SH-SY5Y (cell line): ENCODE measurements around the gene ARVCF.

Source experiments
- GATA2 ChIP-seq: IDR thresholded peaks from 2 replicates; pipeline ENCODE4 v1.6.1; 2011; ENCODE audit warnings: mild to moderate bottlenecking, low read depth, low read length
- GATA3 ChIP-seq: IDR thresholded peaks from 2 replicates; pipeline ENCODE4 v1.6.1; 2011; ENCODE audit warnings: low read depth, mild to moderate bottlenecking, low read length, moderate library complexity

Gene ARVCF

DNA sequence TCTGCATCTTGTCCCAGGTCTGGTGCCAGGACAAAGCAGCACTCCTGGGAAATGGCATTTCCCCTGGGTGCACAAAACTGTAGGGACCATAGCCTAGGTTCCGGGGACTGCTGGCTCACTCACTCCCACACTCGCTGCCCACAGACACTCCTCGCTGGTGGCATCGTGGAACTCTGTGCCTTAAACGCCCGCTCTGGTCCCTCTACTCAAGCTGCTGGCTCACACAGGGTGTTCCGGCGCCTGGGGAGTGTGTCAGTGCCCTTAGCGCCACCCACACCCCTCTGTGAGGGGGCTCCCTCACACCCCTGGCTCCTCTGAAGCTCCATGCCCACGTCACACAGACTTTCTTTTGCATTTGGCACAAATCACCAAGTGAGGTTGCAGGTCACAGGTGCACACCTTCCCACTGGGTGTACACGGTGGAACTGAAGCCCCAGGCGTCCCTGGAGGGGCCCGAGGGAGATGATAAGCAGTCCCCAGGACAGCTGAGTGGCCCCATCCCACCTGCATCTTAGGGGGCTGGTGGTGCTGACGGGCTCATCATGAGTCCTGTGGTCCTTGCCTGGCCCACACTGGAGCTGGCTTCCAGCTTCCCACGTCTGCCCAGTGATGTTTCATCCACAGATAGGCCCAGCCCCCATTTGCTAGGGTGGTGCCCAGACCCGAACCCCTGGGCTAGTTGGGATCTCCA, 40.2 kb upstream of the ARVCF start:
- no peak for TF ChIP-seq GATA2
- TF ChIP-seq GATA3: no peak

DNA sequence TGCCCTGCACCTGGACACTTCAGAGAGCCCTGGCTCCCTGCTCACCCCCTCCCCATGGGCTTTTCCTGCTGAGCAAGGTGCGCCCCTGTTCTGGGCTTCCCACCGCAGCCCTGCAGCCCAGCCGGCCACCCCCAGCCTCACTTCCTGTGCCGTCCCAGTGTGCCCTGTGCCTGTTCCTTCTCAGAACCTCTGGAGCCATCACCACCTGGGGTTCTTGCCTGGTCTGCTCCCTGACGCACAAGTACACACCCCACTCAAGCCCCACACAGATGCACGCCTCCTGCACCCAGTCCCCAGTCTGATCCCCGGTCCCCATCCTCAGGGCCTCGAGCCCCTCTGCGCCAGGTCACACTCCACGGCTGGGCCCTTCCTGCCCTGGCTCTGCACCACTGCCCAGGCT, 39.5 kb upstream of the ARVCF start:
- TF ChIP-seq GATA3: no peak
- TF ChIP-seq GATA2: no peak

DNA sequence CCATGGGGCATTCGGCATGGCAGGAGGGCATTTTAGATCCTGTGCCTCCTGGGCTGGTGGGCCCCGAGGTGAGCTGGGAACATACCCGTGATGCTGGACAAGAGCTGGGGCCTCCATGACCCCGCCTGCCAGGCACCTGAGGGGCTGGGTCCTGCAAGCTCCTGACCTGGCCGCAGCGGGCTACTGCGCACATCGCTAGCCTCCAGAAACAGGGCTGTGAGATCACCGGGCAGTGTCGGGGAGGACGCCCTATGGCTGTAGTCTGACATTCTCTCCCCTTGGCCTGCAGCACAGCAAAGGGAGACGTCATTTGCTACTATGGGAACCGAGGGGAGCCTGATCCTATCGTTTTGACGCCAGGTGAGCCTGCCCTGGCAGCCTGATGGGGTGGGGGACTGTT, 39.0 kb upstream of the ARVCF start:
- TF ChIP-seq GATA3 (no peak), GATA2 (no peak)

DNA sequence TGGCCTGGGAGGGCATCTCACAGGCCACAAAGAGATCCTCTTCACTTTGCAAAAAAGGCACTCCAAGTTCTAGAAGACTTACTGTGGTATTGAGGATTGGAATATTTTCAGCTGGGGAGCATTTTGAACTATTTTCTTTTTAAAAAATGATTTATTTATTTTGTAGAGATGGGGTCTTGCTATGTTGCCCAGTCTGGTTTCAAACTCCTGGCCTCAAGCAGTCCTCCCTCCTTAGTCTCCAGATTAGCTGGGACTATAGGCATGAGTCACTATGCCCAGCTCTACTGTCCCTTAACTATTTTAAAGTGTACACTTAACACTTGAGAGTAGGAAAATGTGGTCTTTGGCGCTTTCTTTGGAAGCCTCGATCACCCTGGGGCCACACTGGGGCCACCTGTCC, 38.5 kb upstream of the ARVCF start:
- TF ChIP-seq GATA3 (no peak), GATA2 (no peak)

DNA sequence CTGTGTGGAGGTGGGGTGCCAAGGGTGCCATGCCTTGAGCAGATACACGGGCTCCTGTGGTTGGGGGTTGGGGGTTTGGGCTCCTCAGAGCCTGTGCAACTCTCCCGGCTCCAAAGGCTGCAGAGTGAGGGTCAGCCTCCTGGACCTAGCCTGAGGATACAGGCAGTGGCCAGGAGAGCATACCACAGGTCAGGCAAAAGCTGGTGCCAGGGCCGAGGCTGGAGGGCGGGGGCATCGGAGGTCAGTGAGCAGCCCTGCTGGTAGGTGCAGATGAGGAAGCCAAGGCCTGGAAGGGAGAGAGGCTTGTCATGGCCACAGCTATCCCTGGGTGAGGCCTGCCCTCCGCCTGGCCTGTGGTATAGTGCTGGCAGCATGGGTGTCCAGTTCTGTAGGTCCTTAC, 37.9 kb upstream of the ARVCF start:
- TF ChIP-seq GATA3: no peak
- TF ChIP-seq GATA2: no peak

DNA sequence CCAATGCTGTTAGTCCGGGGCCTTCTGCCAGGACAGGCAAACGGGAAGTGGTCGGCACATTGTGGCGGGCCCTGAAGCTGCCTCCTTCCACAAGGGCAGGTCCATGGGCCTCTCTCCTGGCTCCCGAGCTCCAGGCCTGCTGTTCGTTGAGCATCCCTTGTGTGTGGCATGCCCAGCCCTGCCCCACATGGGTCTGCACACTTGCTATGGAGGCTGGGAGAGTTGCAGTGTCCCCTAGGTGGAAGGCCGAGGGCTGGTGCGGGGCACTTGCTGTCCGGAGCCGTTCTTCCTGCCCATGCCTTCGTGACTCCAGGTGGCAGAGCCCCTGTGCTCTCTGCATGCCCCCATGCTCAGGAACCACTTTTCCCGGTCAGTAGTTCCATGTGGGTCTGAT, 37.4 kb upstream of the ARVCF start:
- TF ChIP-seq GATA3: no peak
- no peak for TF ChIP-seq GATA2

DNA sequence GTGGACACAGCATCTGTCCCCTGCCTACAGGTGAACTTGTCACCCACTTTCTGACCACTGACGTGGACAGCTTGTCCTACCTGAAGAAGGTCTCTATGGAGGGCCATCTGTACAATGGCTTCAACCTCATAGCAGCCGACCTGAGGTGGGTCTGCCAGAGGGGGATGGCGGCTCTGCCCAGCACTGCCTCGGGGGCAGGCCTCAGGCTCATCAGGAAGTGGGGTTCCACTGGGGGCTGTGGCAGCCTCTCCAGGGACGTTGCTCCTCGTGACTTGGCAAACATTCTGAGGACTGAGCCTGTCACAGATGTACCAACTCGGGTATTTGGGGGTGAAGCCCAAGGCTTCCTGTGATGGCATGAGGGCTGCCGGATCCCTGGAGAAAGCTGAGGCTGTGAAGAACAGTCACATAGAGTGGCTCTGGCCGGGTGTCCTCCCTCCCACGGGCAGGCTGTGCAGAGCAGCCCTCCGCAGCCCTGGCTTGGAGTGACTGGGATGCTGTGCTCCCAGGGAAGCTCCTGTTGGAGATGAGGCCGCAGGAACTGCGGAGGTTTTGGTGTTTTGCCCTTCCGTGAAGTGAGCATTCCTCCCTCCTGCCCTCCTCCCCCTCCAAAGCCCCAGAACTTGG, 36.9 kb upstream of the ARVCF start:
- no peak for TF ChIP-seq GATA3
- no peak for TF ChIP-seq GATA2

DNA sequence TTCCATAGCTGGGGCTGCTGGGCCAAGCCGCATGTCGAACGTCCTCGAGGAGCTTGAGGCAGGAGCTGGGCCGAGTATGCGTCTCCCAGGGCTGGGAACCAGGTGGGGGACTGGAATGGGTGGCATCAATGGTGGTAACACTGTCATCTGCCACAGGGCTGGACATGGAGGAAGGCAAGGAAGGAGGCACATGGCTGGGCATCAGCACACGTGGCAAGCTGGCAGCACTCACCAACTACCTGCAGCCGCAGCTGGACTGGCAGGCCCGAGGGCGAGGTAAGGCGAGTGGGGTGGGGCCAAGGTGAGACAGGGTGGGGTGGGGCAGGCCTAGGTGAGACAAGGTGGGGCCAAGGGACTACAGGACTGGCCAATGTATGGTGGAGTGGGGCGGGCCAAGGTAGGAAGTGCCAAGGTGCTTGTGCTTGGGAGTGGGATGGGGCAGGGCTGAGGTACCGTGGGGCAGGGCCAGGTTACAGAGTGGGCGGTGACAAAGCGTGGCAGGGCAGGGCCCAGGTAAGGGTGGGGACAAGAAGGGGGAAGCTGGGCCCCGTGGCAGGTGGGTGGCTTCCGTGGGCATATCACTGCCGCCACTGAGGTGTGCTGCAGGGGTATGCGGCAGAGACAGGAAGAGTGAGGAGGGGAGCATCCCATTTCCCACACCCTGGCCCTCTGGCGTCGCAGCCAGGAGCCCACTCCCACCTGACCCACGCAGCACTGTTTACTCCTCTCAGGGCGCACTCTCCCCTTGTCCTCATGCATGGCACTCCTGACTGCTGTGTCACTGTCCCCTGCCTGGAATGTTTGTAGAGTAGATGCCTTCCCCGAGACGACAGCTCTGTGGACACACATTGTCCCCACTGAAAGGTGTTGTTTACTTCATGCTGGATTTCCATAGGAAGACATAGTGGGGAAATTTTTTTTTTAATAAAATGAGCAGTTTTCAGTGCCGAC, 36.0 kb upstream of the ARVCF start:
- TF ChIP-seq GATA2 (no peak), GATA3 (no peak)

DNA sequence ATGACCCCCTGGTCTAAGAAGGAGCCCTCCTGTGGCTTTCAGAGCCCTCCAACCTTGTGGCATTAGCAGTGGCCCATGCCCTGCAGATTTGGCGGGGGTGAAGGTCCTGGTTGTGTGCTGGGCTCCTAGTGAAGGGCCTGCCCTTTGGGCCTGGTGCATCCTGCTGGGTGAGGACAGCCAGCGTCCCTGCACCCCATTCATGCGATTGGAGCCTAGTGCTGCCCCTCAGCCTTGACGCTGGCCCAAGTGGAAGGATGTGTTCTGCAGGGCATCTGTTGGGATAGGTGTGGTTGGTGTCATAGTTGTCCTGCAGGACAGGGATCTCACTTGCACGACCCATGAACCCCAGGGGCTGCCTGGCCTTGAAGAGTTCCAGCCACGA, 35.3 kb upstream of the ARVCF start:
- TF ChIP-seq GATA3: no peak
- no peak for TF ChIP-seq GATA2

DNA sequence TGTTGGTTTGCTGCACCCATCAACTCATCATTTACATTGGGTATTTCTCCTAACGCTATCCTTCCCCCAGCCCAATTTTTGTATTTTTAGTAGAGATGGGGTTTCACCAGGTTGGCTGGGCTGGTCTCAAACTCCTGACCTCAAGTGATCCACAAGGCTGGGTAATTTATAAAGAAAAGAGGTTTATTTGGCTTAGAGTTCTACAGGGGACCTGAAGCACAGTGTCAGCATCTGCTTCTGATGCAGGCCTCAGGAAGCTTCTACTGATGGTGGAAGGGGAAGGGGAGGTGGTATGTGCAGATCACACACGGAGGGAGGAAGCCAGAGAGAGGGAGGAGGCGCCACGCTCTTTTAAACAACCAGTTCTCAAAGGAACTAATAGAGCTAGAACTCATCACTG, 30.1 kb upstream of the ARVCF start:
- TF ChIP-seq GATA3 (no peak), GATA2 (no peak)

DNA sequence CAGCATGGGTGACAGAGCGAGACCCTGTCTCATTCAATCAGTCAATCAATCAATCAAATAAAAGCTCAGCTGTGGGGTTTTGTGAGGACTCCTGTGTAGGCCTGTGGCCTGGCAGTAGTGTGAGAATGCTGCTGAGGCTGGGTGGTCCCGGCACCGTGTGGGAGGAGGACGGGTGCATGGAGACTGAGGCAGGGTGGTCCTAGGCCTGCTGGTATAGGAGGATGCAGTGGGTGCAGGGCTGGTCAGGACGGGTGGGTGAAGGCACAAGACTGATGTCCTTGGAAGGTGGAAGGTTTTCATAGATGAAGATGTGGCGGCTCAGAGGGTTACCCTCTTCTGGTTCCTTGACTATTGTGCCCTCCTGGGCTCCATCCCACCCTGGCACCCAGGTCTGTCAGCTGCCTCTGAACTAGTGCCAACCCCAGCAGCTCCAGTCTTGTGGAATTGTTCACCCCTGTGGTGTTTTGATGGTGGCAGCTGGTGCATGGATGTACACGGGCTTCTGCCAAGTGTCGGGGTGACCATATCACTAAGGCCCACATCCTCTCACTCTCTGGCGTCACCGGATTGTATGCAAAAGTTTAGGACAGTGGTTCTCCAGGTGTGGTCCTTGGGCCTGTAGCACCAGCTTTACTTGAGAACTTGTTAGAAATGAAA, 28.0 kb upstream of the ARVCF start:
- no peak for TF ChIP-seq GATA2
- TF ChIP-seq GATA3: no peak

DNA sequence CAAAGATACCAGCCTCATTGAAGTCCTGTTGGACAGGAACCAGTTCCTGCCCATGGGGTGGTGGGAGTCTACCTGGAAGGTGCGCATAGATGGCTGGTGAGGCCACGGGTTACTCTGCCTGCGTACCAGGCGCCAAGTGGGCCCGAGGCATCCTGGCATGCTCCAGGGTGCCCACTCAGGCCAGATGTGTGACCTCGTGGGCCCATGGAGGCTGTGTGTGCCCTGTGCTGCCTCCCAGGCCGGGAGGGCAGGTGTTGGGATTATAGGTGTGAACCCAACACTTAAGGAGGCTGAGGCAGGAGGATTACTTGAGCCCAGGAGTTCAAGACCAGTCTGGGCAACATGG, 27.3 kb upstream of the ARVCF start:
- TF ChIP-seq GATA2 (no peak), GATA3 (no peak)

DNA sequence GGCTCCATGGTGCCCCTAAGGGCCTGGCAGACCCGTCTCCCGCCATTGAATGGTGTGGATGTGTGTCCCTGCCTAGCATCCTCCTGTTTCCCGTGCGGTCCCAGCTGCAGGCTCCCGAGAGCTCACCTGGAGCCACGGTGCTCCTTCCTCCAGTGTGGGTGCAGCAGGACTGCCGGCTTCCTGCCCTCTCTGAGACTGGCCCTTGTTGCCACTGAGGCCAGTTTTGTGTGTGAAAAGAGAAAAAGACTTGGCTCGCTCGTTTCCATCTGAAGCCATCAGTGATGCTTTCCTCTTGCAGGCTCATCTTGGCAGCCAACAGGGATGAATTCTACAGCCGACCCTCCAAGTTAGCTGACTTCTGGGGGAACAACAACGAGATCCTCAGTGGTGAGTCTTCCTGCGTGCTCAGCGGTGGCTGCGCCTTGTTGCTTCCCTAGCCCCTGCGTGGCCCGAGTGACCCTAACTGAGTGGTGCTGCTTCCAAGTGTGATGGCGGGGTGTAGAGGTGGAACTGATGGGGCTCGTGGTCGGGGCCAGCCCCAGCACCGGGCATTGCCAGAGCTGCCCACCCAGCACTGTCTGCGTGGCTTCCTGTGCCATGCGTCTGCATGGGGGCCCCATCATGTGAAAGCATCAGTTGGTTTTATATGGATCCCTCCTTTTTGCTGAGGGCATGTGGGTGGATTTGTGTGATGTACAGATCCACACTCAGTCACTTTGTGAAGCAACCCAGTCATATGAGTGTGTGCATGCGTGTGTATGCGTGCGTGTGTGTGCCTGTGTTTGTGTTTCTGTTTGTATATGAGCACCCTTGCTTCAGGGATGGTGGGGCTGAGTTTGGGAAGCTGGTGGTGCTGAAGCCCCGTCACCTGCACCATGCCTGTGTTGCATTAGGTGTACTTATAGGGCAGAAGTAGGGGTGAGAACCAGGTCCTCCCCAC, 26.7 kb upstream of the ARVCF start:
- no peak for TF ChIP-seq GATA2
- no peak for TF ChIP-seq GATA3
